ENCODE measurements around the gene CYP26B1.

DNA sequence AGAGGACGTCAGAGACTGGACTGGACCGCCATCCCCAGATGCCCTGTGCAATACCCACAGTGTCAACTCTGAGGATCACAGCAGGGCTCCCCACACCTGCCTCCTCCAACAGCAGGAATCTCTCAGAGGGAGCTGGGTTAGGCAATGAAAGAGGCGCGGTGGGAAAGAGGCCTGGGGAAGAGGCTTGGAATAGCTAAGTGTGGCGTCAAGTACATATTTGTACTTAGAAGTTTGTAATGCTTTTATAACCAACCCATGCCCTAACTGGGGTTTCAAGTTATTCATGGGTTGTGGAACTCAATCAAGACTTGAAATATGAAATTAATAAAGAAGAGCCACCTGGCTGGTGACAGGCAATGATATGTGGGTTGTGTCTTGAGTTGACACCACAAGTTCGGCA, 28.7 kb downstream of the CYP26B1 start:
- TF ChIP-seq, protein P1, sequence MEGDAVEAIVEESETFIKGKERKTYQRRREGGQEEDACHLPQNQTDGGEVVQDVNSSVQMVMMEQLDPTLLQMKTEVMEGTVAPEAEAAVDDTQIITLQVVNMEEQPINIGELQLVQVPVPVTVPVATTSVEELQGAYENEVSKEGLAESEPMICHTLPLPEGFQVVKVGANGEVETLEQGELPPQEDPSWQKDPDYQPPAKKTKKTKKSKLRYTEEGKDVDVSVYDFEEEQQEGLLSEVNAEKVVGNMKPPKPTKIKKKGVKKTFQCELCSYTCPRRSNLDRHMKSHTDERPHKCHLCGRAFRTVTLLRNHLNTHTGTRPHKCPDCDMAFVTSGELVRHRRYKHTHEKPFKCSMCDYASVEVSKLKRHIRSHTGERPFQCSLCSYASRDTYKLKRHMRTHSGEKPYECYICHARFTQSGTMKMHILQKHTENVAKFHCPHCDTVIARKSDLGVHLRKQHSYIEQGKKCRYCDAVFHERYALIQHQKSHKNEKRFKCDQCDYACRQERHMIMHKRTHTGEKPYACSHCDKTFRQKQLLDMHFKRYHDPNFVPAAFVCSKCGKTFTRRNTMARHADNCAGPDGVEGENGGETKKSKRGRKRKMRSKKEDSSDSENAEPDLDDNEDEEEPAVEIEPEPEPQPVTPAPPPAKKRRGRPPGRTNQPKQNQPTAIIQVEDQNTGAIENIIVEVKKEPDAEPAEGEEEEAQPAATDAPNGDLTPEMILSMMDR (IDR thresholded peaks at IDR 0.05): no peak
- TF ChIP-seq POLR2A (IDR thresholded peaks at IDR 0.05): no peak
